HepG2 (cell line): ENCODE results near the gene CNTFR. TPM values are rescaled to one million over a fixed set of nuclear protein-coding genes. Genes with fewer than 3 reads are reported as not detected.

Experiments used
- AGO2 ChIP-seq: fragments of 200-400 bp; formaldehyde crosslinking; optimal IDR thresholded peaks from 2 replicates; pipeline ENCODE3; 2017; ENCODE audit warnings: mild to moderate bottlenecking, low read depth, low read length, moderate library complexity
- HNRNPLL ChIP-seq: fragments of 200-400 bp; formaldehyde crosslinking; IDR thresholded peaks from 2 replicates; pipeline ENCODE4 v1.6.1; 2017; ENCODE audit warnings: mild to moderate bottlenecking, low read depth, low read length; ENCODE audit not compliant: poor library complexity, severe bottlenecking
- SALL2 ChIP-seq: sonication (generic); formaldehyde crosslinking; IDR thresholded peaks from 2 replicates; pipeline ENCODE4 v1.8.1; 2023; ENCODE audit warnings: mild to moderate bottlenecking, missing genetic modification reagents, inconsistent platforms
- TBX2 ChIP-seq: sonication (generic); formaldehyde crosslinking; IDR thresholded peaks from 2 replicates; pipeline ENCODE4 v1.5.0; 2020; ENCODE audit warnings: missing genetic modification reagents, mild to moderate bottlenecking, borderline replicate concordance
- UBTF ChIP-seq: sonication (generic); formaldehyde crosslinking; IDR thresholded peaks from 2 replicates; pipeline ENCODE4 v1.4.0; 2020; ENCODE audit warnings: mild to moderate bottlenecking, missing genetic modification reagents
- YY1 ChIP-seq: IDR thresholded peaks from 2 replicates; pipeline ENCODE4 v1.6.1; 2011; ENCODE audit warnings: low read length, low read depth, moderate library complexity, mild to moderate bottlenecking; ENCODE audit not compliant: insufficient read depth, insufficient replicate concordance
- ZNF235 ChIP-seq: sonication (generic); formaldehyde crosslinking; IDR thresholded peaks from 2 replicates; pipeline ENCODE4 v1.8.1; 2023; ENCODE audit warnings: mild to moderate bottlenecking, missing genetic modification reagents, borderline replicate concordance
- ZNF263 ChIP-seq: sonication (generic); formaldehyde crosslinking; IDR thresholded peaks from 2 replicates; pipeline ENCODE4 v1.4.0; 2020; ENCODE audit warnings: missing genetic modification reagents
- ZNF335 ChIP-seq: sonication (generic); formaldehyde crosslinking; IDR thresholded peaks from 2 replicates; pipeline ENCODE4 v1.4.0; 2020; ENCODE audit warnings: missing genetic modification reagents
- ZNF777 ChIP-seq: sonication (generic); formaldehyde crosslinking; IDR thresholded peaks from 2 replicates; pipeline ENCODE4 v1.4.0; 2020; ENCODE audit warnings: missing genetic modification reagents
- ZSCAN31 ChIP-seq: sonication (generic); formaldehyde crosslinking; IDR thresholded peaks from 2 replicates; pipeline ENCODE4 v1.5.0; 2020; ENCODE audit warnings: low read depth, mild to moderate bottlenecking, missing genetic modification reagents
- polyA plus RNA-seq, 8 experiments: library from polyadenylated mRNA; depleted of rRNA in 3 of 8; stranded (reverse) in 7 of 8; unstranded in 1 of 8; fragments of >200 nt; fragmentation: Illumina TruSeq in 4 of 8; extraction: Trizol in 4 of 8; gene quantifications; 2 replicates each; pipeline versions ENCODE4 v1.2.1 to v1.2.3, GENCODE V29; 2011 to 2016; ENCODE audit warnings: low read depth in 4 of 8, missing spikeins in 1 of 8, mixed read lengths in 1 of 8; ENCODE audit not compliant: insufficient read depth in 1 of 8
- total RNA-seq, 5 experiments: library from RNA; depleted of rRNA; stranded (reverse); fragments of >200 nt; fragmentation: Illumina TruSeq; extraction: Trizol; gene quantifications; 2 replicates each; pipeline ENCODE4 v1.2.3, GENCODE V29; 2016; ENCODE audit warnings: low read depth in 1 of 5
- TF ChIP-seq, protein P1 (sequence below): sonication (generic); formaldehyde crosslinking; conservative IDR thresholded peaks from 2 replicates; pipeline ENCODE4 v1.4.0; 2020; ENCODE audit warnings: missing genetic modification reagents
- TF ChIP-seq, protein P2 (sequence below): sonication (generic); formaldehyde crosslinking; IDR thresholded peaks from 2 replicates; pipeline ENCODE4 v1.4.0; 2020; ENCODE audit warnings: missing genetic modification reagents
- TF ChIP-seq, protein P3 (sequence below): sonication (generic); formaldehyde crosslinking; IDR thresholded peaks from 2 replicates; pipeline ENCODE4 v1.9.0; 2021; ENCODE audit warnings: mild to moderate bottlenecking, missing genetic modification reagents

Gene CNTFR
- total and polyA plus RNA-seq, 2 of the 13 experiments (the other 11 are each of a cell fraction or from before 2014, with no cell fraction given) = not detected

GRCh38 chr9:34628656-34629490, 39.3 kb upstream of the CNTFR start, which contains the start of gene ARID3C (continued):
- peak; percentile 99 for TF ChIP-seq HNRNPLL
- TF ChIP-seq ZNF335 (CRISPR knock-in tag) = no peak
- TF ChIP-seq ZSCAN31 (CRISPR knock-in tag) = peak; percentile 58; the same call in 1 of the 2 replicates
- no peak for TF ChIP-seq SALL2 (CRISPR knock-in tag)
- TF ChIP-seq ZNF235 (CRISPR knock-in tag) = peak; percentile 30; the same call in 1 of the 2 replicates
- peak; percentile 17 for TF ChIP-seq YY1
- 0 out of 2 replicates have a peak, but pooled peaks have one; percentile 32 for TF ChIP-seq ZNF777
- peak; percentile 86; the same call in 1 of the 2 replicates for TF ChIP-seq UBTF (CRISPR knock-in tag)
- 0 out of 2 replicates have a peak, but pooled peaks have one; percentile 19 for TF ChIP-seq ZNF263 (CRISPR knock-in tag)
- TF ChIP-seq, protein P1, sequence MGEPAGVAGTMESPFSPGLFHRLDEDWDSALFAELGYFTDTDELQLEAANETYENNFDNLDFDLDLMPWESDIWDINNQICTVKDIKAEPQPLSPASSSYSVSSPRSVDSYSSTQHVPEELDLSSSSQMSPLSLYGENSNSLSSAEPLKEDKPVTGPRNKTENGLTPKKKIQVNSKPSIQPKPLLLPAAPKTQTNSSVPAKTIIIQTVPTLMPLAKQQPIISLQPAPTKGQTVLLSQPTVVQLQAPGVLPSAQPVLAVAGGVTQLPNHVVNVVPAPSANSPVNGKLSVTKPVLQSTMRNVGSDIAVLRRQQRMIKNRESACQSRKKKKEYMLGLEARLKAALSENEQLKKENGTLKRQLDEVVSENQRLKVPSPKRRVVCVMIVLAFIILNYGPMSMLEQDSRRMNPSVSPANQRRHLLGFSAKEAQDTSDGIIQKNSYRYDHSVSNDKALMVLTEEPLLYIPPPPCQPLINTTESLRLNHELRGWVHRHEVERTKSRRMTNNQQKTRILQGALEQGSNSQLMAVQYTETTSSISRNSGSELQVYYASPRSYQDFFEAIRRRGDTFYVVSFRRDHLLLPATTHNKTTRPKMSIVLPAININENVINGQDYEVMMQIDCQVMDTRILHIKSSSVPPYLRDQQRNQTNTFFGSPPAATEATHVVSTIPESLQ = no peak
- no peak for TF ChIP-seq AGO2
- TF ChIP-seq, protein P2, sequence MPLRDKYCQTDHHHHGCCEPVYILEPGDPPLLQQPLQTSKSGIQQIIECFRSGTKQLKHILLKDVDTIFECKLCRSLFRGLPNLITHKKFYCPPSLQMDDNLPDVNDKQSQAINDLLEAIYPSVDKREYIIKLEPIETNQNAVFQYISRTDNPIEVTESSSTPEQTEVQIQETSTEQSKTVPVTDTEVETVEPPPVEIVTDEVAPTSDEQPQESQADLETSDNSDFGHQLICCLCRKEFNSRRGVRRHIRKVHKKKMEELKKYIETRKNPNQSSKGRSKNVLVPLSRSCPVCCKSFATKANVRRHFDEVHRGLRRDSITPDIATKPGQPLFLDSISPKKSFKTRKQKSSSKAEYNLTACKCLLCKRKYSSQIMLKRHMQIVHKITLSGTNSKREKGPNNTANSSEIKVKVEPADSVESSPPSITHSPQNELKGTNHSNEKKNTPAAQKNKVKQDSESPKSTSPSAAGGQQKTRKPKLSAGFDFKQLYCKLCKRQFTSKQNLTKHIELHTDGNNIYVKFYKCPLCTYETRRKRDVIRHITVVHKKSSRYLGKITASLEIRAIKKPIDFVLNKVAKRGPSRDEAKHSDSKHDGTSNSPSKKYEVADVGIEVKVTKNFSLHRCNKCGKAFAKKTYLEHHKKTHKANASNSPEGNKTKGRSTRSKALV (CRISPR knock-in tag) = 0 out of 2 replicates have a peak, but pooled peaks have one; percentile 66
- TF ChIP-seq, protein P3, sequence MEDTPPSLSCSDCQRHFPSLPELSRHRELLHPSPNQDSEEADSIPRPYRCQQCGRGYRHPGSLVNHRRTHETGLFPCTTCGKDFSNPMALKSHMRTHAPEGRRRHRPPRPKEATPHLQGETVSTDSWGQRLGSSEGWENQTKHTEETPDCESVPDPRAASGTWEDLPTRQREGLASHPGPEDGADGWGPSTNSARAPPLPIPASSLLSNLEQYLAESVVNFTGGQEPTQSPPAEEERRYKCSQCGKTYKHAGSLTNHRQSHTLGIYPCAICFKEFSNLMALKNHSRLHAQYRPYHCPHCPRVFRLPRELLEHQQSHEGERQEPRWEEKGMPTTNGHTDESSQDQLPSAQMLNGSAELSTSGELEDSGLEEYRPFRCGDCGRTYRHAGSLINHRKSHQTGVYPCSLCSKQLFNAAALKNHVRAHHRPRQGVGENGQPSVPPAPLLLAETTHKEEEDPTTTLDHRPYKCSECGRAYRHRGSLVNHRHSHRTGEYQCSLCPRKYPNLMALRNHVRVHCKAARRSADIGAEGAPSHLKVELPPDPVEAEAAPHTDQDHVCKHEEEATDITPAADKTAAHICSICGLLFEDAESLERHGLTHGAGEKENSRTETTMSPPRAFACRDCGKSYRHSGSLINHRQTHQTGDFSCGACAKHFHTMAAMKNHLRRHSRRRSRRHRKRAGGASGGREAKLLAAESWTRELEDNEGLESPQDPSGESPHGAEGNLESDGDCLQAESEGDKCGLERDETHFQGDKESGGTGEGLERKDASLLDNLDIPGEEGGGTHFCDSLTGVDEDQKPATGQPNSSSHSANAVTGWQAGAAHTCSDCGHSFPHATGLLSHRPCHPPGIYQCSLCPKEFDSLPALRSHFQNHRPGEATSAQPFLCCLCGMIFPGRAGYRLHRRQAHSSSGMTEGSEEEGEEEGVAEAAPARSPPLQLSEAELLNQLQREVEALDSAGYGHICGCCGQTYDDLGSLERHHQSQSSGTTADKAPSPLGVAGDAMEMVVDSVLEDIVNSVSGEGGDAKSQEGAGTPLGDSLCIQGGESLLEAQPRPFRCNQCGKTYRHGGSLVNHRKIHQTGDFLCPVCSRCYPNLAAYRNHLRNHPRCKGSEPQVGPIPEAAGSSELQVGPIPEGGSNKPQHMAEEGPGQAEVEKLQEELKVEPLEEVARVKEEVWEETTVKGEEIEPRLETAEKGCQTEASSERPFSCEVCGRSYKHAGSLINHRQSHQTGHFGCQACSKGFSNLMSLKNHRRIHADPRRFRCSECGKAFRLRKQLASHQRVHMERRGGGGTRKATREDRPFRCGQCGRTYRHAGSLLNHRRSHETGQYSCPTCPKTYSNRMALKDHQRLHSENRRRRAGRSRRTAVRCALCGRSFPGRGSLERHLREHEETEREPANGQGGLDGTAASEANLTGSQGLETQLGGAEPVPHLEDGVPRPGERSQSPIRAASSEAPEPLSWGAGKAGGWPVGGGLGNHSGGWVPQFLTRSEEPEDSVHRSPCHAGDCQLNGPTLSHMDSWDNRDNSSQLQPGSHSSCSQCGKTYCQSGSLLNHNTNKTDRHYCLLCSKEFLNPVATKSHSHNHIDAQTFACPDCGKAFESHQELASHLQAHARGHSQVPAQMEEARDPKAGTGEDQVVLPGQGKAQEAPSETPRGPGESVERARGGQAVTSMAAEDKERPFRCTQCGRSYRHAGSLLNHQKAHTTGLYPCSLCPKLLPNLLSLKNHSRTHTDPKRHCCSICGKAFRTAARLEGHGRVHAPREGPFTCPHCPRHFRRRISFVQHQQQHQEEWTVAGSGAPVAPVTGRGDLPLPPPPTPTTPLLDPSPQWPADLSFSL = peak; percentile 62; the same call in 1 of the 2 replicates
- 0 out of 2 replicates have a peak, but pooled peaks have one; percentile 15 for TF ChIP-seq TBX2 (CRISPR knock-in tag)
